SK-N-SH (cell line): Measurements from ENCODE around the gene FREY1. TPM values are rescaled to one million over a fixed set of nuclear protein-coding genes. Genes with fewer than 3 reads are reported as not detected.

Experiments used
- CTCF ChIA-PET: fragments of 300-600, 350-600 bp; formaldehyde crosslinking; extraction: SDS; loops from one replicate; lab custom pipeline; 2021; lab: Yijun Ruan, JAX
- POLR2A ChIA-PET: fragments of 350-600 bp; sonication (Branson Sonifier 250); formaldehyde crosslinking; extraction: SDS; loops from one replicate; lab custom pipeline; 2020; ENCODE audit warnings: antibody characterized with exemption, inconsistent platforms; lab: Yijun Ruan, JAX
- DNase-seq: peaks from one replicate; pipeline ENCODE4 v3.0.0; 2012
- H2AFZ ChIP-seq: fragments of 200-600 bp; sonication (generic); 2 replicates; pipeline ENCODE4 v1.8.1; 2016; ENCODE audit warnings: antibody characterized with exemption, mild to moderate bottlenecking, low read depth
- H3F3A ChIP-seq: fragments of 200-600 bp; sonication (generic); replicated peaks from 2 replicates; pipeline ENCODE3; 2016; ENCODE audit warnings: antibody characterized with exemption, mild to moderate bottlenecking; ENCODE audit not compliant: insufficient read depth
- H3K27ac ChIP-seq, 2 experiments: fragments of 200-500 bp in 1 of 2; fragments of 200-600 bp in 1 of 2; sonication (Bioruptor generic) in 1 of 2; sonication (generic), shearing (Covaris generic) in 1 of 2; 2 replicates each; pipeline versions ENCODE4 v1.5.1 to v1.6.1; 2014 to 2016; ENCODE audit warnings: low read depth in 2 of 2, inconsistent platforms in 1 of 2, low read length in 1 of 2, mild to moderate bottlenecking in 1 of 2, mixed read lengths in 1 of 2
- H3K27me3 ChIP-seq: fragments of 200-600 bp; sonication (generic), shearing (Covaris generic); 2 replicates; pipeline ENCODE4 v1.6.1; 2016; ENCODE audit warnings: mixed run types; ENCODE audit not compliant: insufficient read depth
- H3K36me3 ChIP-seq, 2 experiments: fragments of 200-500 bp in 1 of 2; fragments of 200-600 bp in 1 of 2; sonication (Bioruptor generic) in 1 of 2; sonication (generic) in 1 of 2; replicated peaks in 1 of 2; 2 replicates each; pipeline versions ENCODE3 to v1.5.1; 2014 to 2016; ENCODE audit warnings: low read length in 1 of 2, mild to moderate bottlenecking in 1 of 2; ENCODE audit not compliant: insufficient read depth in 2 of 2, control insufficient read depth in 1 of 2
- H3K4me1 ChIP-seq, 2 experiments: fragments of 200-500 bp in 1 of 2; fragments of 200-600 bp in 1 of 2; sonication (Bioruptor generic) in 1 of 2; sonication (generic), shearing (Covaris generic) in 1 of 2; 2 replicates each; pipeline versions ENCODE4 v1.5.1 to v1.6.1; 2014 to 2016; ENCODE audit warnings: low read depth in 1 of 2, low read length in 1 of 2, mixed run types in 1 of 2; ENCODE audit not compliant: insufficient read depth in 2 of 2, control insufficient read depth in 1 of 2
- H3K4me2 ChIP-seq: fragments of 200-600 bp; sonication (generic), shearing (Covaris generic); 2 replicates; pipeline ENCODE4 v1.6.1; 2017; ENCODE audit warnings: mixed run types
- H3K4me3 ChIP-seq, 2 experiments: fragments of 200-500 bp in 1 of 2; fragments of 200-600 bp in 1 of 2; sonication (Bioruptor generic) in 1 of 2; sonication (generic), shearing (Covaris generic) in 1 of 2; 2 replicates each; pipeline versions ENCODE4 v1.5.1 to v1.8.1; 2014 to 2016; ENCODE audit warnings: low read depth in 2 of 2, inconsistent platforms in 1 of 2, low read length in 1 of 2, mild to moderate bottlenecking in 1 of 2, mixed read lengths in 1 of 2, moderate library complexity in 1 of 2
- H3K79me2 ChIP-seq: fragments of 200-600 bp; sonication (generic); 2 replicates; pipeline ENCODE4 v1.8.1; 2017; ENCODE audit warnings: mild to moderate bottlenecking; ENCODE audit not compliant: insufficient read depth
- H3K9ac ChIP-seq: fragments of 200-600 bp; sonication (generic); 2 replicates; pipeline ENCODE4 v1.6.1; 2017; ENCODE audit warnings: mixed run types
- H3K9me2 ChIP-seq: fragments of 200-600 bp; sonication (generic); 2 replicates; pipeline ENCODE4 v1.6.1; 2017; ENCODE audit warnings: mixed run types
- H3K9me3 ChIP-seq: fragments of 200-600 bp; sonication (generic); 2 replicates; pipeline ENCODE4 v1.6.1; 2017; ENCODE audit warnings: mixed run types, mild to moderate bottlenecking, moderate library complexity
- H4K20me1 ChIP-seq: fragments of 200-600 bp; sonication (generic); 2 replicates; pipeline ENCODE4 v1.6.1; 2017; ENCODE audit warnings: mild to moderate bottlenecking, mixed run types; ENCODE audit not compliant: insufficient read depth
- CHD2 ChIP-seq: fragments of 150-350 bp; IDR thresholded peaks from 2 replicates; pipeline ENCODE4 v1.6.1; 2018; ENCODE audit warnings: low read length; ENCODE audit not compliant: partially characterized antibody
- ELF1 ChIP-seq: IDR thresholded peaks from 2 replicates; pipeline ENCODE4 v1.4.0; 2012
- EP300 ChIP-seq, 2 experiments: IDR thresholded peaks; 2 replicates each; pipeline versions ENCODE4 v1.4.0 to v1.6.1; 2012; ENCODE audit warnings: borderline replicate concordance in 1 of 2, low read depth in 1 of 2, low read length in 1 of 2
- EZH2phosphoT487 ChIP-seq: fragments of 200-600 bp; sonication (generic); IDR thresholded peaks from 2 replicates; pipeline ENCODE4 v1.6.1; 2017; ENCODE audit warnings: low read depth, mixed run types, mild to moderate bottlenecking, antibody characterized with exemption, moderate library complexity, borderline replicate concordance
- FOSL2 ChIP-seq: IDR thresholded peaks from 2 replicates; pipeline ENCODE4 v1.4.0; 2012; ENCODE audit warnings: low read depth, mild to moderate bottlenecking, moderate library complexity, borderline replicate concordance
- FOXJ3 ChIP-seq: sonication (generic); formaldehyde crosslinking; IDR thresholded peaks from 2 replicates; pipeline ENCODE4 v1.5.1; 2020; ENCODE audit warnings: mild to moderate bottlenecking, missing genetic modification reagents
- GATA2 ChIP-seq: sonication (generic); formaldehyde crosslinking; IDR thresholded peaks from 2 replicates; pipeline ENCODE4 v1.5.0; 2020; ENCODE audit warnings: mild to moderate bottlenecking, missing genetic modification reagents
- JUND ChIP-seq: IDR thresholded peaks from 2 replicates; pipeline ENCODE4 v1.4.0; 2012
- MXI1 ChIP-seq: IDR thresholded peaks from 2 replicates; pipeline ENCODE4 v1.6.1; 2012; ENCODE audit warnings: mild to moderate bottlenecking, low read depth, low read length, improper control_type of control experiment
- NFIC ChIP-seq: IDR thresholded peaks from 2 replicates; pipeline ENCODE4 v1.4.0; 2012; ENCODE audit warnings: borderline replicate concordance
- NRF1 ChIP-seq: IDR thresholded peaks from 2 replicates; pipeline ENCODE4 v1.6.1; 2012; ENCODE audit warnings: low read depth, mild to moderate bottlenecking, low read length
- POLR2AphosphoS5 ChIP-seq: IDR thresholded peaks from 2 replicates; pipeline ENCODE4 v1.6.1; 2012; ENCODE audit warnings: low read depth, low read length
- RAD21 ChIP-seq: IDR thresholded peaks from 2 replicates; pipeline ENCODE4 v1.6.1; 2012; ENCODE audit warnings: mild to moderate bottlenecking, low read length
- RCOR1 ChIP-seq: fragments of 150-350 bp; IDR thresholded peaks from 2 replicates; pipeline ENCODE4 v1.6.1; 2017; ENCODE audit warnings: antibody characterized with exemption, low read length
- RXRA ChIP-seq: IDR thresholded peaks from 2 replicates; pipeline ENCODE4 v1.4.0; 2012; ENCODE audit warnings: low read depth, mild to moderate bottlenecking, borderline replicate concordance
- TCF12 ChIP-seq: IDR thresholded peaks from 2 replicates; pipeline ENCODE4 v1.4.0; 2012
- TEAD4 ChIP-seq: IDR thresholded peaks from 2 replicates; pipeline ENCODE4 v1.4.0; 2012; ENCODE audit warnings: mild to moderate bottlenecking, borderline replicate concordance; ENCODE audit not compliant: insufficient read depth
- WGBS: methylation state at CpG from one replicate; pipeline ENCODE4 v1.1.6; 2017; ENCODE audit warnings: low lambda C conversion rate; 5-methylcytosine and 5-hydroxymethylcytosine counted together
- polyA plus RNA-seq, 3 experiments: library from polyadenylated mRNA; depleted of rRNA; stranded (reverse); fragments of >200 nt; gene quantifications; 2 replicates each; pipeline ENCODE4 v1.2.3, GENCODE V29; 2012
- TF ChIP-seq, protein P1 (sequence below): IDR thresholded peaks from 2 replicates; pipeline ENCODE4 v1.4.0; 2012; ENCODE audit warnings: low read depth, borderline replicate concordance
- TF ChIP-seq, protein P2 (sequence below): fragments of 150-350 bp; IDR thresholded peaks from 2 replicates; pipeline ENCODE4 v1.6.1; 2016; ENCODE audit warnings: mild to moderate bottlenecking, low read depth, low read length
- TF ChIP-seq, protein P3 (sequence below): fragments of 150-350 bp; IDR thresholded peaks from 2 replicates; pipeline ENCODE4 v1.6.1; 2017; ENCODE audit warnings: antibody characterized with exemption, low read length, low read depth, borderline replicate concordance
- TF ChIP-seq, protein P4 (sequence below): IDR thresholded peaks from 2 replicates; pipeline ENCODE4 v1.6.1; 2012; ENCODE audit warnings: mild to moderate bottlenecking, low read depth, low read length, moderate library complexity
- TF ChIP-seq, protein P5 (sequence below): fragments of 200-600 bp; sonication (generic); IDR thresholded peaks from 2 replicates; pipeline ENCODE4 v1.6.1; 2017; ENCODE audit warnings: antibody characterized with exemption, mild to moderate bottlenecking, moderate library complexity
- TF ChIP-seq, protein P6 (sequence below): IDR thresholded peaks from 2 replicates; pipeline ENCODE4 v1.4.0; 2012; ENCODE audit warnings: low read depth, borderline replicate concordance

FREY1 gene
- polyA plus RNA-seq, 1 of the 3 experiments (the other 2 are of a cell fraction) = 0.30 TPM

DNA sequence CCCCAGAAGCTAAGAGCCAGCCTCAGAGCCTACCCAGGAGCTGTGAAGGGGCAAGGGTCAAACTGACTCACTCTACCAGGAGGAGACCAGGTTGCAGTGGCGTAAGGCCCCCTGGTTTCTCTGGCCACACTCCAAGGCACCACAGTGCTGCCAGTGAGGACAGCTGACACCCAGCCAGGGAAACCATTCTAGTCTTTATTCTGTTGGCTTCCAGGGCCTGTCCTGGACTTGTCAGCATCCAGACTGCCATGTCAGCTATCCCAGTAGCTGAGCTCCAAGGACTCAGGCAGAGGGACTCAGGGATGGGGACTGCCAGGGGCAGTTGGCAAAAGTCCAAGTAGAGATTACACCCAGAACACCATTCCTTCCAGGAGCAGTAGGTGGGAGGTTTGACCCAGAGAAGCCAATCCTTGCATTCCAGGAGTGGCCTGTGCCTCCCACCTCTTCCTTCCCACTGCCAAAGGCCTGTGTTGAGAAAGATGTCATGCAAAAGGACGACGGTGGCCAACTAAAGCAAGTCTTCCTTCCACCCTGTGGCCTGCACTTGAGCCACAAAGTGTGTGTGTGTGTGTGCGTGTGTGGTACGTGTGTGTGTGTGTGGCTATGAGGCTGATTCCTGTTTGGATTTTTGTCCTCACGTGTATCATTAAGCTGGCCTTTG is 25.2 kb downstream of the FREY1 start:
- 68% methylated on average over 6 of the region's 6 CpGs for WGBS
- POLR2A ChIA-PET = no interaction called here

More for the DNA sequence above, 25.2 kb downstream of the FREY1 start:
- Histone ChIP-seq H3K4me2 (no peak overlapping the region), H3K36me3 (peaks cover 10 to 24% of the 10 kb centered on the region in 2 experiments), H3F3A (peaks cover 12% of the 10 kb centered on the region), H4K20me1 (peaks cover 24% of the 10 kb centered on the region), H3K27ac (peak overlapping the region; percentile 74 to 97; a peak in 3 of 4 replicates), H3K4me1 (peaks cover 24 to 60% of the 10 kb centered on the region in 2 experiments), H3K79me2 (no peaks in the 10 kb centered on the region), H2AFZ (no peak overlapping the region), H3K4me3 (no peak overlapping the region), H3K9me3 (no peaks in the 10 kb centered on the region), H3K27me3 (no peaks in the 10 kb centered on the region), H3K9ac (no peak overlapping the region), H3K9me2 (no peaks in the 10 kb centered on the region)
- no peak for TF ChIP-seq ELF1
- TF ChIP-seq, protein P1, sequence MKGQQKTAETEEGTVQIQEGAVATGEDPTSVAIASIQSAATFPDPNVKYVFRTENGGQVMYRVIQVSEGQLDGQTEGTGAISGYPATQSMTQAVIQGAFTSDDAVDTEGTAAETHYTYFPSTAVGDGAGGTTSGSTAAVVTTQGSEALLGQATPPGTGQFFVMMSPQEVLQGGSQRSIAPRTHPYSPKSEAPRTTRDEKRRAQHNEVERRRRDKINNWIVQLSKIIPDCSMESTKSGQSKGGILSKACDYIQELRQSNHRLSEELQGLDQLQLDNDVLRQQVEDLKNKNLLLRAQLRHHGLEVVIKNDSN = no peak
- no peak for TF ChIP-seq EZH2phosphoT487
- TF ChIP-seq MXI1 = no peak
- TF ChIP-seq, protein P2, sequence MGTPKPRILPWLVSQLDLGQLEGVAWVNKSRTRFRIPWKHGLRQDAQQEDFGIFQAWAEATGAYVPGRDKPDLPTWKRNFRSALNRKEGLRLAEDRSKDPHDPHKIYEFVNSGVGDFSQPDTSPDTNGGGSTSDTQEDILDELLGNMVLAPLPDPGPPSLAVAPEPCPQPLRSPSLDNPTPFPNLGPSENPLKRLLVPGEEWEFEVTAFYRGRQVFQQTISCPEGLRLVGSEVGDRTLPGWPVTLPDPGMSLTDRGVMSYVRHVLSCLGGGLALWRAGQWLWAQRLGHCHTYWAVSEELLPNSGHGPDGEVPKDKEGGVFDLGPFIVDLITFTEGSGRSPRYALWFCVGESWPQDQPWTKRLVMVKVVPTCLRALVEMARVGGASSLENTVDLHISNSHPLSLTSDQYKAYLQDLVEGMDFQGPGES = no peak
- TF ChIP-seq, protein P3, sequence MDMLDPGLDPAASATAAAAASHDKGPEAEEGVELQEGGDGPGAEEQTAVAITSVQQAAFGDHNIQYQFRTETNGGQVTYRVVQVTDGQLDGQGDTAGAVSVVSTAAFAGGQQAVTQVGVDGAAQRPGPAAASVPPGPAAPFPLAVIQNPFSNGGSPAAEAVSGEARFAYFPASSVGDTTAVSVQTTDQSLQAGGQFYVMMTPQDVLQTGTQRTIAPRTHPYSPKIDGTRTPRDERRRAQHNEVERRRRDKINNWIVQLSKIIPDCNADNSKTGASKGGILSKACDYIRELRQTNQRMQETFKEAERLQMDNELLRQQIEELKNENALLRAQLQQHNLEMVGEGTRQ = no peak
- TF ChIP-seq, protein P4, sequence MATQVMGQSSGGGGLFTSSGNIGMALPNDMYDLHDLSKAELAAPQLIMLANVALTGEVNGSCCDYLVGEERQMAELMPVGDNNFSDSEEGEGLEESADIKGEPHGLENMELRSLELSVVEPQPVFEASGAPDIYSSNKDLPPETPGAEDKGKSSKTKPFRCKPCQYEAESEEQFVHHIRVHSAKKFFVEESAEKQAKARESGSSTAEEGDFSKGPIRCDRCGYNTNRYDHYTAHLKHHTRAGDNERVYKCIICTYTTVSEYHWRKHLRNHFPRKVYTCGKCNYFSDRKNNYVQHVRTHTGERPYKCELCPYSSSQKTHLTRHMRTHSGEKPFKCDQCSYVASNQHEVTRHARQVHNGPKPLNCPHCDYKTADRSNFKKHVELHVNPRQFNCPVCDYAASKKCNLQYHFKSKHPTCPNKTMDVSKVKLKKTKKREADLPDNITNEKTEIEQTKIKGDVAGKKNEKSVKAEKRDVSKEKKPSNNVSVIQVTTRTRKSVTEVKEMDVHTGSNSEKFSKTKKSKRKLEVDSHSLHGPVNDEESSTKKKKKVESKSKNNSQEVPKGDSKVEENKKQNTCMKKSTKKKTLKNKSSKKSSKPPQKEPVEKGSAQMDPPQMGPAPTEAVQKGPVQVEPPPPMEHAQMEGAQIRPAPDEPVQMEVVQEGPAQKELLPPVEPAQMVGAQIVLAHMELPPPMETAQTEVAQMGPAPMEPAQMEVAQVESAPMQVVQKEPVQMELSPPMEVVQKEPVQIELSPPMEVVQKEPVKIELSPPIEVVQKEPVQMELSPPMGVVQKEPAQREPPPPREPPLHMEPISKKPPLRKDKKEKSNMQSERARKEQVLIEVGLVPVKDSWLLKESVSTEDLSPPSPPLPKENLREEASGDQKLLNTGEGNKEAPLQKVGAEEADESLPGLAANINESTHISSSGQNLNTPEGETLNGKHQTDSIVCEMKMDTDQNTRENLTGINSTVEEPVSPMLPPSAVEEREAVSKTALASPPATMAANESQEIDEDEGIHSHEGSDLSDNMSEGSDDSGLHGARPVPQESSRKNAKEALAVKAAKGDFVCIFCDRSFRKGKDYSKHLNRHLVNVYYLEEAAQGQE = no peak
- TF ChIP-seq JUND = no peak
- TF ChIP-seq NFIC = peak; percentile 44; the same call in 1 of the 2 replicates
- TF ChIP-seq RXRA = no peak
- TF ChIP-seq NRF1 = no peak
- TF ChIP-seq RCOR1 = peak; percentile 43; the same call in 1 of the 2 replicates
- TF ChIP-seq CHD2 = no peak
- no peak for TF ChIP-seq GATA2
- TF ChIP-seq FOSL2 = no peak
- no peak for TF ChIP-seq TCF12
- TF ChIP-seq TEAD4 = no peak
- TF ChIP-seq POLR2AphosphoS5 = no peak
- no peak for TF ChIP-seq FOXJ3 (CRISPR knock-in tag)
- TF ChIP-seq, protein P5, sequence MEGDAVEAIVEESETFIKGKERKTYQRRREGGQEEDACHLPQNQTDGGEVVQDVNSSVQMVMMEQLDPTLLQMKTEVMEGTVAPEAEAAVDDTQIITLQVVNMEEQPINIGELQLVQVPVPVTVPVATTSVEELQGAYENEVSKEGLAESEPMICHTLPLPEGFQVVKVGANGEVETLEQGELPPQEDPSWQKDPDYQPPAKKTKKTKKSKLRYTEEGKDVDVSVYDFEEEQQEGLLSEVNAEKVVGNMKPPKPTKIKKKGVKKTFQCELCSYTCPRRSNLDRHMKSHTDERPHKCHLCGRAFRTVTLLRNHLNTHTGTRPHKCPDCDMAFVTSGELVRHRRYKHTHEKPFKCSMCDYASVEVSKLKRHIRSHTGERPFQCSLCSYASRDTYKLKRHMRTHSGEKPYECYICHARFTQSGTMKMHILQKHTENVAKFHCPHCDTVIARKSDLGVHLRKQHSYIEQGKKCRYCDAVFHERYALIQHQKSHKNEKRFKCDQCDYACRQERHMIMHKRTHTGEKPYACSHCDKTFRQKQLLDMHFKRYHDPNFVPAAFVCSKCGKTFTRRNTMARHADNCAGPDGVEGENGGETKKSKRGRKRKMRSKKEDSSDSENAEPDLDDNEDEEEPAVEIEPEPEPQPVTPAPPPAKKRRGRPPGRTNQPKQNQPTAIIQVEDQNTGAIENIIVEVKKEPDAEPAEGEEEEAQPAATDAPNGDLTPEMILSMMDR = no peak
- TF ChIP-seq RAD21 = no peak
- 0 out of 4 replicates have a peak, but pooled peaks of 1 of the 2 experiments have one; percentile 7 for TF ChIP-seq EP300 (IDR thresholded peaks at IDR 0.05; ENCODE audit: borderline replicate concordance in 1 of 2, low read depth in 1 of 2, low read length in 1 of 2)
- TF ChIP-seq, protein P6, sequence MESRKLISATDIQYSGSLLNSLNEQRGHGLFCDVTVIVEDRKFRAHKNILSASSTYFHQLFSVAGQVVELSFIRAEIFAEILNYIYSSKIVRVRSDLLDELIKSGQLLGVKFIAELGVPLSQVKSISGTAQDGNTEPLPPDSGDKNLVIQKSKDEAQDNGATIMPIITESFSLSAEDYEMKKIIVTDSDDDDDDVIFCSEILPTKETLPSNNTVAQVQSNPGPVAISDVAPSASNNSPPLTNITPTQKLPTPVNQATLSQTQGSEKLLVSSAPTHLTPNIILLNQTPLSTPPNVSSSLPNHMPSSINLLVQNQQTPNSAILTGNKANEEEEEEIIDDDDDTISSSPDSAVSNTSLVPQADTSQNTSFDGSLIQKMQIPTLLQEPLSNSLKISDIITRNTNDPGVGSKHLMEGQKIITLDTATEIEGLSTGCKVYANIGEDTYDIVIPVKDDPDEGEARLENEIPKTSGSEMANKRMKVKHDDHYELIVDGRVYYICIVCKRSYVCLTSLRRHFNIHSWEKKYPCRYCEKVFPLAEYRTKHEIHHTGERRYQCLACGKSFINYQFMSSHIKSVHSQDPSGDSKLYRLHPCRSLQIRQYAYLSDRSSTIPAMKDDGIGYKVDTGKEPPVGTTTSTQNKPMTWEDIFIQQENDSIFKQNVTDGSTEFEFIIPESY = no peak
- peak; percentile 55 for DNase-seq
- CTCF ChIA-PET = interaction anchor here (0.8 to 3.7 kb wide), 8 partner anchors 8 to 434 kb away, joined by 3 to 20 read pairs (median 12); no protein-coding TSS in a partner anchor
